ENCODE results near the gene TSTD2. TPM values are rescaled to one million over a fixed set of nuclear protein-coding genes. Genes with fewer than 3 reads are reported as not detected.
"Not testable (repeated sequence)": the region's sequence is repeated elsewhere in the genome, so short reads cannot be mapped to it uniquely, and the experiment has no call there.

Gene TSTD2
- total RNA-seq, 4 donors from 2014 or later, result 11.6 to 19.9 (median 14.5) TPM

DNA sequence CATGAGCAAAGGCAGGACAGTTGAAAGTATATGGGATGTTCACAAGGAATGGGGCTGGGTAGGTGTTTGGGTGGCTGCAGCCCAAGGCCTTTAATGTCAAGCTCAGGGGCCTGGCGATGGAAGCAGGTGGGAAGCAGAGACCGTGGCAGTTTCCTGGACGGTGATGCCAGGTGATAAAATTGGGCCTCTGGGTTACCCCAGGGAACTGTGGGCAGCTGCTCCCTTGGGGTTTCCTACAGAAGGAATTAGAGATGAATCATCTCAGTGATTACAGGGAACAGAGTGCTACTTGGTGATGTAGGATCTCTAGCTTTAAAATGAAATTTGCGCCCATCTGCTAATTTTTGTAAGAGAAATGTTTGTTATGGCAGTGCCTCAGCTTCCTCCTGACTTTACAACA is 39.2 kb downstream of the TSTD2 start:
- no peaks in the 10 kb centered on the region for H3K27me3 ChIP-seq
- no peak overlapping the region for H3K4me3 ChIP-seq
- ATAC-seq, result peak; percentile 44 to 53
- in situ Hi-C loops (cut with MboI; ENCODE audit: low sequenced_read_pairs in 4 of 4) (loop anchor here in 1 of 4 donors (10.0 kb wide), 1 partner anchor 89 kb away; the partner anchor contains the start of gene TMOD1), intact Hi-C loops (cut with DNase I; ENCODE audit: low total_unique reads) (loop anchor here (5.0 kb wide), 2 partner anchors 37 to 57 kb away; no protein-coding TSS in a partner anchor)
- H3K9me3 ChIP-seq, result no peaks in the 10 kb centered on the region
- peak overlapping the region; percentile 83 to 90 (median 88) for H3K27ac ChIP-seq
- DNase-seq, result peak in 1 of 2 donors; percentile 66
- TF ChIP-seq, protein P1, sequence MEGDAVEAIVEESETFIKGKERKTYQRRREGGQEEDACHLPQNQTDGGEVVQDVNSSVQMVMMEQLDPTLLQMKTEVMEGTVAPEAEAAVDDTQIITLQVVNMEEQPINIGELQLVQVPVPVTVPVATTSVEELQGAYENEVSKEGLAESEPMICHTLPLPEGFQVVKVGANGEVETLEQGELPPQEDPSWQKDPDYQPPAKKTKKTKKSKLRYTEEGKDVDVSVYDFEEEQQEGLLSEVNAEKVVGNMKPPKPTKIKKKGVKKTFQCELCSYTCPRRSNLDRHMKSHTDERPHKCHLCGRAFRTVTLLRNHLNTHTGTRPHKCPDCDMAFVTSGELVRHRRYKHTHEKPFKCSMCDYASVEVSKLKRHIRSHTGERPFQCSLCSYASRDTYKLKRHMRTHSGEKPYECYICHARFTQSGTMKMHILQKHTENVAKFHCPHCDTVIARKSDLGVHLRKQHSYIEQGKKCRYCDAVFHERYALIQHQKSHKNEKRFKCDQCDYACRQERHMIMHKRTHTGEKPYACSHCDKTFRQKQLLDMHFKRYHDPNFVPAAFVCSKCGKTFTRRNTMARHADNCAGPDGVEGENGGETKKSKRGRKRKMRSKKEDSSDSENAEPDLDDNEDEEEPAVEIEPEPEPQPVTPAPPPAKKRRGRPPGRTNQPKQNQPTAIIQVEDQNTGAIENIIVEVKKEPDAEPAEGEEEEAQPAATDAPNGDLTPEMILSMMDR (IDR thresholded peaks at IDR 0.05 in 4 of 5, conservative IDR thresholded peaks at IDR 0.05 in 1 of 5), result no peak
- no peak for TF ChIP-seq POLR2A (IDR thresholded peaks at IDR 0.05)
- H3K36me3 ChIP-seq, result peaks cover 0 to 22% of the 10 kb centered on the region in 2 donors
- peaks cover 62 to 77% of the 10 kb centered on the region in 2 donors for H3K4me1 ChIP-seq

DNA sequence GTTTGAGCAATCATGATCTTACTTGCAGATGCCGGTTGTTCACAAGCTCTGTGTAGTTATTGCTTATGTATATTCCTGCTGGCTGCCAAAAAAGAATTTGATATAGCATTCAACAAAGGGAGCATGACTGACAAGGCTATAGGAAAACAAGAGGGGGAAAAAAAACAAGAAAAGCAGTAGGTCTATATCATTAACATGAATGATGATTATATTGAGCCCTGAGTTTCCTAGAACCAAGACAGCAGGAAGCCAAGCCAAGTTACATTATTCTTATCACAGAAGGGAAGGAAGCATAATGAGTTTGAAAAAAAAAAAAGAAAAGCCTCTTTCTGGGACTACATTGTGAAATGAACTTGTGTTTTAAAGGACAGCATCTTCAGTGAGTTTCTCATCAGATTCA is 41.0 kb downstream of the TSTD2 start:
- intact Hi-C loops (cut with DNase I; ENCODE audit: low total_unique reads) (loop anchor here (5.0 kb wide), 2 partner anchors 35 to 55 kb away; no protein-coding TSS in a partner anchor), in situ Hi-C loops (cut with MboI; ENCODE audit: low sequenced_read_pairs in 4 of 4) (loop anchor here in 1 of 4 donors (10.0 kb wide), 1 partner anchor 87 kb away; the partner anchor contains the start of gene TMOD1)
- TF ChIP-seq, protein P1 (IDR thresholded peaks at IDR 0.05 in 4 of 5, conservative IDR thresholded peaks at IDR 0.05 in 1 of 5), result no peak
- TF ChIP-seq POLR2A (IDR thresholded peaks at IDR 0.05), result no peak
- H3K4me3 ChIP-seq, result no peak overlapping the region
- peaks cover 48 to 60% of the 10 kb centered on the region in 2 donors for H3K4me1 ChIP-seq
- no peak for DNase-seq
- H3K27ac ChIP-seq, result peak overlapping the region; percentile 83 to 90 (median 88)
- H3K36me3 ChIP-seq, result peaks cover 0 to 20% of the 10 kb centered on the region in 2 donors
- no peaks in the 10 kb centered on the region for H3K9me3 ChIP-seq
- no peak for ATAC-seq
- no peaks in the 10 kb centered on the region for H3K27me3 ChIP-seq

DNA sequence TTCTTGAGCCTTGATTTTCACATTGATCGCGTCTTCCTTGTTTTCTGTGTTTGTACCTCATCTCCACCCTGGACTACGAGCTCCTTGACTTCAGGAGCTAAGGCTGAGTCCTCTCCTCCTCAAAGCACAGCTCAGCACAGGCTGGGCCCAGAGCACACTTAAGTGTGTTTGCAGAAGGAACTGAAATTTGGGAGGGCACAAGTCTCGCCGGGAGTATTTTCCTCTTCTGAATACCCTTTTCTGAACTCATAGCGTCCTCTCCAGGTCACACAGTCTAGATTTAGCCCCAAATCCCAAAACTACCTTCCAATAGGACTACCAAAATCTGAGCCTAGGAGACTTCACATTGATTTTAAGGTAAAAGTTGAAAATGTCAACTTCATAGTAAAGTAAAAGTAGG is 41.6 kb downstream of the TSTD2 start:
- in situ Hi-C loops (cut with MboI; ENCODE audit: low sequenced_read_pairs in 4 of 4), result loop anchor here in 1 of 4 donors (10.0 kb wide), 1 partner anchor 87 kb away; the partner anchor contains the start of gene TMOD1
- ATAC-seq (no peak), DNase-seq (no peak)
- Histone ChIP-seq H3K27me3 (no peaks in the 10 kb centered on the region), H3K4me3 (no peak overlapping the region), H3K9me3 (no peaks in the 10 kb centered on the region), H3K4me1 (peaks cover 45 to 54% of the 10 kb centered on the region in 2 donors), H3K36me3 (peaks cover 0 to 20% of the 10 kb centered on the region in 2 donors), H3K27ac (peak overlapping the region; percentile 83 to 90 (median 88))
- intact Hi-C loops (cut with DNase I; ENCODE audit: low total_unique reads), result loop anchor here (5.0 kb wide), 2 partner anchors 34 to 54 kb away; no protein-coding TSS in a partner anchor
- no peak for TF ChIP-seq POLR2A (IDR thresholded peaks at IDR 0.05)
- TF ChIP-seq, protein P1 (IDR thresholded peaks at IDR 0.05 in 4 of 5, conservative IDR thresholded peaks at IDR 0.05 in 1 of 5), result no peak

DNA sequence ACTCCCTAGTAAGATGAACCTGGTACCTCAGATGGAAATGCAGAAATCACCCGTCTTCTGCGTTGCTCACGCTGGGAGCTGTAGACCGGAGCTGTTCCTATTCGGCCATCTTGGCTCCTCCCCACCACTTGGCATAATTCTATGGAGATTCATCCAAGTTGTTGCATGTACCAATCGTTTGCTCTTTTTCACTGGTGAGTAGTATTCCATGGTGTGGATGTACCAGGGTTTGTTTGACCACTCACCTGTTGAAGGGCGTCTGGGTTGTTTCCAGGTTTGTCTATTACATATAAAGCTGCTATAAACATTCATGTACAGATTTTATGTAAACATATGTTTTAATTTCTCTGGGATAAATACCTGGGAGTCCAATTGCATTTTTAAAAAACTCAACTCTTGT is 46.3 kb downstream of the TSTD2 start:
- H3K27ac ChIP-seq; ATAC-seq; DNase-seq; H3K27me3 ChIP-seq; H3K9me3 ChIP-seq; H3K4me3 ChIP-seq; intact Hi-C loops (cut with DNase I; ENCODE audit: low total_unique reads); in situ Hi-C loops (cut with MboI; ENCODE audit: low sequenced_read_pairs in 4 of 4): not testable (repeated sequence)
- Histone ChIP-seq H3K4me1 (peaks cover 6 to 16% of the 10 kb centered on the region in 2 donors), H3K36me3 (peaks cover 0 to 11% of the 10 kb centered on the region in 2 donors)

DNA sequence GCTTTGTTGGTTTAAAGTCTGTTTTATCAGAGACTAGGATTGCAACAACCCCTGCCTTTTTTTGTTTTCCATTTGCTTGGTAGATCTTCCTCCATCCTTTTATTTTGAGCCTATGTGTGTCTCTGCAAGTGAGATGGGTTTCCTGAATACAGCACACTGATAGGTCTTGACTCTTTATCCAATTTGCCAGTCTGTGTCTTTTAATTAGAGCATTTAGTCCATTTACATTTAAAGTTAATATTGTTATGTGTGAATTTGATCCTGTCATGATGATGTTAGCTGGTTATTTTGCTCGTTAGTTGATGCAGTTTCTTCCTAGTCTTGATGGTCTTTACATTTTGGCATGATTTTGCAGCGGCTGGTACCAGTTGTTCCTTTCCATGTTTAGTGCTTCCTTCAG is 48.4 kb downstream of the TSTD2 start:
- intact Hi-C loops (cut with DNase I; ENCODE audit: low total_unique reads); H3K9me3 ChIP-seq; in situ Hi-C loops (cut with MboI; ENCODE audit: low sequenced_read_pairs in 4 of 4): not testable (repeated sequence)

DNA sequence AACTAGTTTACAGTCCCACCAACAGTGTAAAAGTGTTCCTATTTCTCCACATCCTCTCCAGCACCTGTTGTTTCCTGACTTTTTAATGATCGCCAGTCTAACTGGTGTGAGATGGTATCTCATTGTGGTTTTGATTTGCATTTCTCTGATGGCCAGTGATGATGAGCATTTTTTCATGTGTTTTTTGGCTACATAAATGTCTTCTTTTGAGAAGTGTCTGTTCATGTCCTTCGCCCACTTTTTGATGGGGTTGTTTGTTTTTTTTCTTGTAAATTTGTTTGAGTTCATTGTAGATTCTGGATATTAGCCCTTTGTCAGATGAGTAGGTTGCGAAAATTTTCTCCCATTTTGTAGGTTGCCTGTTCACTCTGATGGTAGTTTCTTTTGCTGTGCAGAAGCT is 51.6 kb downstream of the TSTD2 start:
- DNase-seq; intact Hi-C loops (cut with DNase I; ENCODE audit: low total_unique reads); H3K9me3 ChIP-seq; H3K27me3 ChIP-seq; H3K4me3 ChIP-seq; H3K36me3 ChIP-seq; in situ Hi-C loops (cut with MboI; ENCODE audit: low sequenced_read_pairs in 4 of 4); ATAC-seq; H3K27ac ChIP-seq: not testable (repeated sequence)
- peaks cover 7 to 20% of the 10 kb centered on the region in 2 donors for H3K4me1 ChIP-seq

More for the DNA sequence above, 48.4 kb downstream of the TSTD2 start:
- not testable (repeated sequence) for H3K27ac ChIP-seq, ATAC-seq, DNase-seq, H3K36me3 ChIP-seq, H3K4me3 ChIP-seq, H3K27me3 ChIP-seq, H3K4me1 ChIP-seq
